OCI-LY3 (cell line): Measurements from ENCODE around the gene WDR26.
"Not testable (repeated sequence)": the region's sequence is repeated elsewhere in the genome, so short reads cannot be mapped to it uniquely, and the experiment has no call there.

Experiments used
- CTCF ChIP-seq: fragments of 200-600, 300-600 bp; sonication (generic); IDR thresholded peaks from 2 replicates; pipeline ENCODE4 v1.5.1; 2014; ENCODE audit warnings: antibody characterized with exemption, low read length, low read depth
- EZH2phosphoT487 ChIP-seq: fragments of 200-600 bp; shearing (Covaris generic); IDR thresholded peaks from 2 replicates; pipeline ENCODE4 v1.6.1; 2018; ENCODE audit warnings: antibody characterized with exemption, mixed run types, low read depth

- TF ChIP-seq CTCF, EZH2phosphoT487: not testable (repeated sequence)
Measured at GRCh38 chr1:224483206-224483605, 48.6 kb upstream of the WDR26 start.
